OCI-LY3 (cell line): ENCODE data around the gene FAM204A.

Experiments used
- EZH2phosphoT487 ChIP-seq: fragments of 200-600 bp; shearing (Covaris generic); IDR thresholded peaks from 2 replicates; pipeline ENCODE4 v1.6.1; 2018; ENCODE audit warnings: antibody characterized with exemption, mixed run types, low read depth
- TF ChIP-seq, protein P1 (sequence below): fragments of 200-600, 300-600 bp; sonication (generic); IDR thresholded peaks from 2 replicates; pipeline ENCODE4 v1.5.1; 2014; ENCODE audit warnings: antibody characterized with exemption, low read length, low read depth

DNA sequence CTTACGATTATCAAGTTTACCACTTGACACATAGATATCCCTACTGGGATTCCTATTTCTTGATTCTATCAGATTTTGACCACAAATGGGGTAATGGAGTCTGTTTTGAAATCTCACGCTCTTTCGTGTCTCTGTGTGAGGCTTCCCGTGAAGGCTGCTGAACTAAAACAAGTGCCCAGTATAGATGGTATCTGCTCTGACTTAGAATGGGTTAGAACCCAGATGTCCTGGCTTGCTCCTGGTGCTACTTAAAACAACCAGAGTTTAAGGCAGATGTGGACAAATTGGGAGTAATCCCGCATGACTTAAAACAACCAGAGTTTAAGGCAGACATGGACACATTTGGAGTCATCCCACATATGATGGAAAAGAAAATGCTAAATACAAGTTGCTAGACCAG is 85.9 kb downstream of the FAM204A start:
- TF ChIP-seq, protein P1, sequence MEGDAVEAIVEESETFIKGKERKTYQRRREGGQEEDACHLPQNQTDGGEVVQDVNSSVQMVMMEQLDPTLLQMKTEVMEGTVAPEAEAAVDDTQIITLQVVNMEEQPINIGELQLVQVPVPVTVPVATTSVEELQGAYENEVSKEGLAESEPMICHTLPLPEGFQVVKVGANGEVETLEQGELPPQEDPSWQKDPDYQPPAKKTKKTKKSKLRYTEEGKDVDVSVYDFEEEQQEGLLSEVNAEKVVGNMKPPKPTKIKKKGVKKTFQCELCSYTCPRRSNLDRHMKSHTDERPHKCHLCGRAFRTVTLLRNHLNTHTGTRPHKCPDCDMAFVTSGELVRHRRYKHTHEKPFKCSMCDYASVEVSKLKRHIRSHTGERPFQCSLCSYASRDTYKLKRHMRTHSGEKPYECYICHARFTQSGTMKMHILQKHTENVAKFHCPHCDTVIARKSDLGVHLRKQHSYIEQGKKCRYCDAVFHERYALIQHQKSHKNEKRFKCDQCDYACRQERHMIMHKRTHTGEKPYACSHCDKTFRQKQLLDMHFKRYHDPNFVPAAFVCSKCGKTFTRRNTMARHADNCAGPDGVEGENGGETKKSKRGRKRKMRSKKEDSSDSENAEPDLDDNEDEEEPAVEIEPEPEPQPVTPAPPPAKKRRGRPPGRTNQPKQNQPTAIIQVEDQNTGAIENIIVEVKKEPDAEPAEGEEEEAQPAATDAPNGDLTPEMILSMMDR: no peak
- TF ChIP-seq EZH2phosphoT487: no peak
